Stimulated activated CD4-positive, alpha-beta T cell treated with anti-CD3 and anti-CD28 coated beads, Interleukin-1b, Interleukin-23, amount 100 ng/mL, for 24 hours (primary cell): ENCODE results near the gene KCNK7.

Source experiments
- DNase-seq, 4 experiments: peaks; one replicate each; pipeline ENCODE4 v3.0.0-alpha.2; 2020; ENCODE audit warnings: low read depth in 4 of 4, low spot score in 1 of 4

The KCNK7 gene

DNA sequence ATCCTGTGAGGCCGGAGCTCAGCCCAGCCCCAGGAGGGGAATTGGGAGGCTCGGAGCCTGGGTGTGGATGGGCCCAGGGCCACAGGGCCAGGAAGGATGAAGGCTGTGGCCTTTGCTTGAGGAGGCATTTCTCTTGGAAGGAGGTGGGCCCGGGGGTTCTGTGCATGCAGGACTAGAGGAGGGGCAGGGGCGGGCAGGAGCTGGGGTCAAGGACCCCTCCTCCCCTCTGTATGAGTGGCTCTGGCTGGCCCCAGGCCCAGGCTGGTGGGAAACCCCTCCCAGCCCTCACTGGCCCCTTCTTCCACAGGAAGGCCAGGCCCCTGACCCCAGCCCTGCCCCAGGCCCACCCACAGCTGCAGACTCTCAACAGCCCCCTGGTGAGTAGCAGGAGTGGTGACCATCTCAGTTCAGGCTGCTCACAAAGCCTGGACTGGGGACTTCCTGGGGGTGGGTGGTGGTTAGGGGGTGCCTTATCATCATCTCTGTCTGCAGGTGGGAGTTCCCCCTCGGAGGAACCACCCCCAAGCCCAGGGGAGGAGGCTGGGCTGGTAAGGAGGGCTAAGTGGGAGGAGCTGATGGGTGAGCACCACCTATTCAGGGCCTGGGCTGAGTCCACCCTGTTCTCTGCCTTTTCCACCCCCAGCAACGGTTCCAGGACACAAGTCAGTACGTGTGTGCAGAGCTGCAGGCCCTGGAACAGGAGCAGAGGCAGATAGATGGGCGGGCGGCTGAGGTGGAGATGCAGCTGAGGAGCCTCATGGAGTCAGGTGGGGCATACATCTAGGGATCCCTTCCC is 6.0 kb downstream of the KCNK7 start:
- DNase-seq = no peak

DNA sequence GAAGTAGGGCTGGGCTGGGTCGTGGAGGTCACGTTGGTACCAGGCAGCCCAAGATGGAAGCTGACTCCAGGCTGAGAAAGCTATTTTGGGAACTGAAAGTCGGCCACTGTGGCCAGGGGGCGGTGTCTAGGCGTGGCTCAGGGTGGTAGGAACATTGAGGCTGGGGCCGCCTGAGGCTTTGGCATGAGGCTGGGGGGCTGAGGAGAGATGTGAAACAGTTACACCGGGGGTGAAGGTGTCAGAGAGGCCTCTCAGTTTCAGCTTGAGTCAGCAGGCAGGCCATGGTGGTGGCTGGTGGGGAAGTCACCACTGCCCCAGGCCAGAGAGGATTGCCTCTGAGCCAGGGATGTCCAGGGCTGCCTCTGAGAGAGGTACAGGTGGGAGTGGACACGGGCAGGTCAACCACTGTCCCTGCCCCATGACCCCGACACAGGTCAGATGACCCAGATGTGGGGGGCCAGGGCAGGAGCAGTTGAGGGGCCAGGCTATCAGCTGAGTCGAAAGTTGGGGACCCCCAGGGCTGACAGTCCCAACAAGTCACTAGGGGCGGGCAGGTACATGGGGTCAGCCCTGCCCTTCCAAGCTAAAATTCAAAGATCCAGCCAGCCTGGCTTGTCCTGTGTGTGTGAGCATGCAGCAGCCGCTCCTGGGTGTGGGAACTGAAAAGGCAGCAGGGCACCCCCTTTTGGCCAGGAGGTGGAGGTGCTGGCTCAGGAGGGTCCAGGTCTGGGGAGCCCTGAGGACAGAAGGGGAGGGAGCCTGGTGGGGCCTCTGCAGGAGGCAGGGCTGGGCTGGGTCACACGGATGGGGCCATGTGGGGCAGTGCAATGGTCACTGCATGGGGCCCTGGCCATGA is 7.2 kb downstream of the KCNK7 start:
- peak in 3 of 4 experiments; percentile 46 to 72 (median 60) for DNase-seq

DNA sequence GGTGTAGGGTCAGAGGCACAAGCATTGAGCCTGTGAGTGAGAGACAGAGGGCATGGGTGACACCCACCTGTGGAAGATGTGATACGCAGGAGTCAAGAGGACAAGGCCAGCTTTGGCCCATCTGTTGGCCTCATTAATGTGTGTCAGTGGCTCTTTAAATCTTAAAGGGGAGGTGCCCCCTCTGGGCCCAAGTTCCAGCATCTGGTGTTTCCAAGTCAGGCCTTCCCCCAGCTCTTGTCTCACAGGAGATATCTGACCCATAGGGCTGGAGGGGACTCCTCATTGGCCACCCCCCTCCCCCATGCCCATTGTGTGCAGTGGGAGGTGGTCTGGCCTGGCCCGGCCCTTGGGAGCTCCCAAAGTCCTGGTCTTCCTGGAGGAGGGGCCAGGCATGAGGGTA is 8.9 kb downstream of the KCNK7 start:
- no peak for DNase-seq

DNA sequence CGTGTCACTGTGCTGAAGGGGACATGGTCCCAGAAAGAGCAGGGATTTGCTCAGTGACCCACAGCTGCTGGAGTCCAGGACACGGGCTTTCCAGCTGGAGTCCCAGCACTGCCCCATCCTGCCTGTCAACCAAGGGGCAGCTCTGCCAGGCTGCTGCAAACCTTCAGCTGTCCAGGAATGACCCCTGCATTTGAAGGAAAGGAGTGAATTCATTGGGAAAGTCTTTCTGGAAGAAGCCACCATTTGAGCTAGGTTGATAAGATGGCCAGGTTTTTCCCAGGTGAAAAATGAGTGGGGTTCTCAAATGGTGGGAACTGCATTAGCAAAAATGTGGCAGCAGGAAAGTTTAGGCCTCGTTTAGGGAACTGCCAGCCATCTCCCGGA is 9.4 kb downstream of the KCNK7 start:
- DNase-seq = no peak

DNA sequence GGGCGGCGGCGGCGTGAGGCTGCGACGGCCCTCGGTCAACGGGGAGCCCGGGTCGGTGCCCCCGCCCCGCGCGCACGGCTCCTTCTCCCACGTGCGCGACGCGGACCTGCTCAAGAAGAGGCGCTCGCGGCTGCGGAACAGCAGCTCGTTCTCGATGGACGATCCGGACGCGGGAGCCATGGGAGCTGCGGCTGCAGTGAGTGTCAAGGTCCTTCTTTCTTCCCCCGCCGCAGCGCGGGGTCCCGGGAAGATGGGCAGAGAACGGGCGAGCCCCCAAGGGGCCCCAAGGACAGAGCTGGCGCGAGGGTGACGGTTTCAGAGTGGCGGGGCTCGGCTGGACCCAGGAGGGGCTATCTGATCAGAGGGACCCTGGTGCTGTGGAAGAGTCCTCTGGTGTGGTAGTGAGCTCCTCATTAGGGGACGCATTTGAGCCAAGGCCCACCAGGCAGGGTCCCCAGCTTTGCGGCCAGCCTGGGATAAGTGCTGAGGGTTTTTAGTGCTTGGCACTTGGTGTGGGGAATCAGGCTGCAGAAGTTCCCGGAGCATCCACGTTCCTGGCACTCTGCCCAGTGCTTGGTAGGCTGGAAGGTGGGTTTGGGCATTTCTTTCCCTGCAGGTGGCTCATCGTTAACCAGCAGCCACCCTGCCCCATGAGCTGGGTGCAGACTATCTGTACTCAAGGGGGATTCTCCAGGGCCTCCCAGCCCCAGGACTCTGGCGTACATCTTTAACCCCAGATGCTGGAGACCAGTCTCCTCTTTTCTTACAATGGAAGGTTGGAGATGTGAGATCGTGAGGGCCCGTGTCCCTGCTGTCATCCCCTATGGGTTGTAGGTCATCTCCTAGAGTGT is 10.0 kb downstream of the KCNK7 start:
- no peak for DNase-seq

DNA sequence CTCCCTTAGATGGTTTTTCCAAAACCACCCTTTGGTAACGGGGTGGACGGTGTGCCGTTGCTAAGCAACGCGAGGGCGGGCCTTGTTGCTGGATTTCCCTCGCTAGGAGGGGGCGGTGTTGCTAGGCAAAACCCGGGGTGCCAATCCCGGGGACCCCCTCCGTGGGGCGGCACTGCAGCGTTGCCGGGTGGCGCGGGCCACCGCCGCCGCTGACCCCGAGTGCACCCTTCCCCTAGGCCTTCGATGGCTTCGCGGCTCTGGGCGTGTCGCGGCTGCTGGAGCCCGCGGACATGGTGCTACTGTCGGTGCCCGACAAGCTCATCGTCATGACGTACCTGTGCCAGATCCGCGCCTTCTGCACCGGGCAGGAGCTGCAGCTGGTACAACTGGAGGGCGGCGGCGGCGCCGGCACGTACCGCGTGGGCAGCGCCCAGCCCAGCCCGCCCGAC is 10.9 kb downstream of the KCNK7 start:
- DNase-seq = no peak

DNA sequence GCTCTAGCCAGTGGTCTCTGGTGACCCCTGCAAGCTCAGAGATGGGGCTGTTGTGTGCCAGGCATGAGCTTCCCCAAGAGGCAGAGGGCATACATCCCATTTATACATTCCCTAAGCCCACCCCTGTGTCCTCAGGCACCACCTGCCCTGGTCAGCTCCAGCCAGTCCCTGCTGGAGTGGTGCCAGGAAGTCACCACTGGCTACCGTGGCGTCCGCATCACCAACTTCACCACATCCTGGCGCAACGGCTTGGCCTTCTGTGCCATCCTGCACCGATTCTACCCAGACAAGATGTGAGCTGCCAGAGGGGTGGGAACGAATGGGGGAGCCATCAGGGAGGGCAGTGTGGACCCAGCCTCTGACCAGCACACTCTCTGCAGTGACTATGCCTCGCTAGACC is 11.5 kb downstream of the KCNK7 start:
- no peak for DNase-seq

DNA sequence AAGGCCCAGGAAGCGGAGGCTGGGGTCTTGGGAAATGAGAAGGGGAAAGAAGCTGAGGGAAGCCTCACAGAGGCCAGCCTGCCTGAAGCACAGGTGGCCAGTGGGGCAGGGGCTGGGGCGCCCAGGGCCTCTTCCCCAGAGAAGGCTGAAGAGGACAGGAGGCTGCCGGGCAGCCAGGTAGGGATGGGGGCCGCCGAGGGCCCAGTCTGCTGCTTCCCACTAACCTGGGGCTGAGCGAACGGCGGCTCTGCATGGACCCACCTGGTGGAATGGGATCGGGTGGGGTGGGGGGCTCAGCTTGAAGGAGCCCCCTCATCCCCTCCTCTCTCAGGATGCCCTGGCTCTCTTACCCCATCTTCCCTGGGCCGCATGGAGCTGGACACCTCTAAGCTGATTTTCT is 12.0 kb downstream of the KCNK7 start:
- DNase-seq = no peak

DNA sequence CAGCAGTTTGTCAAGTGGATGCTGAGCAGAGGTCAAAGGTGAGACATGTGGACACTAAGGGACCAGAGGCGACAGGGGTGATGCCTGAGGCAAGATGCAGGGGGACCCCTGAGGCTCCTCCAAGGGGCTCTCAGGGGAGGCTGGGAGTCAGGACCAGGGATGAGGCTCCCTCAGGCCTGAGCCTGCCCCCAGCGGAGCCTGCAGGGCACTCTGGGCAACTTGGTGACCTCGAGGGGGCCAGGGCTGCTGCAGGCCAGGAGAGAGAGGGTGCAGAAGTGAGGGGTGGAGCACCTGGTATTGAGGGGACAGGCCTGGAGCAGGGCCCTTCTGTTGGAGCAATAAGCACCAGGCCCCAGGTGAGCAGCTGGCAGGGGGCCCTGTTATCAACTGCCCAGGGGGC is 13.7 kb downstream of the KCNK7 start:
- DNase-seq = no peak

DNA sequence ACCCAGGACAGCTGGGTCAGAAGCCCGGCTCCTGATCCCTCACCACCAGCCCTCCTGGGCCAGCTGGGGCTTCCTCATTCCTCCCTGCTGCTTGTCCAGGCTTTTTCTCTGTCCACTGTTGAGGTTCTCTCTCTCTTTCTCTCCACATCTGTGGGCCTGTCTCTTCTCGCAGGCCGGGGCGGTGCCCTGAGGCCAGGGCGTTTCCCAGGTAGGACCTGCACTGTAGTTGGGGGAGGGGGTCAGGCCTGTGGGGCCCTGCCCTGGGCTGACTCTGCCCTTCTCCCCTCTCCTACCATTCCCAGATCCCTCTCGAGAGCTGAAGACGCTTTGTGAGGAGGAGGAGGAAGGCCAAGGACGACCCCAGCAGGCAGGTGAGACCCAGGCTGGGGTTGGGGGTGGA is 14.8 kb downstream of the KCNK7 start:
- no peak for DNase-seq

DNA sequence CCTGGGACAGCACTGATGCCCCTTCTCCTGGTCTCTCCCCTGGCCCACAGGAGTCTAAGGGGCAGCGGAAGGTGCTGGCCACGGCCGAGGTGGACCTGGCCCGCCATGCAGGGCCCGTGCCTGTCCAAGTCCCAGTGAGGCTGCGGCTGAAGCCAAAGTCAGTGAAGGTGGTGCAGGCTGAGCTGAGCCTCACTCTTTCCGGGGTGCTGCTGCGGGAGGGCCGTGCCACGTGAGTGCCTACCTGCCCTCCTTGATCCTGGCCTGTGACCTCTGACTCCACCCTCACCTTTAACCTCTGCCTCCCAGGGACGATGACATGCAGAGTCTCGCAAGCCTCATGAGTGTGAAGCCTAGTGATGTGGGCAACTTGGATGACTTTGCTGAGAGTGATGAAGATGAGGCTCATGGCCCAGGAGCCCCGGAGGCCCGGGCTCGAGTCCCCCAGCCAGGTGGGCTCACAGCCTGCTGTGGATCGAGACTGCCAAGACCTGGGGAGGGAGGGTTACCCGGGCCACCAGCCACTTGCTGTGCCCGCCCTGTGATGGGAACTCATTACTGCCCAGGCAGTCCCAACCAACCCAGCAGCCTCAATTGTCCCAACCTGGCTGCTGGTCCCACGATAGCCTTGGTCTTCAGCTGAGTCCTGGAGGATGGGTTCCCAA is 15.4 kb downstream of the KCNK7 start:
- DNase-seq = no peak

DNA sequence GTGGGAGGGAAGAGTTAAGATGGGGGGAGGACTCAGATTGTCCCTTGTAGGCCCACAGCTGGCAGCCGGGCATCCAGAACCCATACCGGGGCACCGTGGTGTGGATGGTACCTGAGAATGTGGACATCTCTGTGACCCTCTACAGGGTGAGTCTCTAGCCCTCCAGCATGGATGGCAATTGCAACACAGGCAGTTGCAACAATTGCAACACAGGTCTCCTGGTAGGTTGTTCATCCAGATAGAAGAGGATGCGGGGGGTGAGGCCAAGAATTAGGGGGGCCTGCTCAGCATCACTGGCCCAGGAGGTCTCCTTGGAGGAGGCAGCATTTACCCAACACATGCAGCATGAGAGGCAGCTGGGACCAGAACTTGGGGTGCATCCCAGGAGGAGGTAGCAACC is 16.3 kb downstream of the KCNK7 start:
- no peak for DNase-seq

DNA sequence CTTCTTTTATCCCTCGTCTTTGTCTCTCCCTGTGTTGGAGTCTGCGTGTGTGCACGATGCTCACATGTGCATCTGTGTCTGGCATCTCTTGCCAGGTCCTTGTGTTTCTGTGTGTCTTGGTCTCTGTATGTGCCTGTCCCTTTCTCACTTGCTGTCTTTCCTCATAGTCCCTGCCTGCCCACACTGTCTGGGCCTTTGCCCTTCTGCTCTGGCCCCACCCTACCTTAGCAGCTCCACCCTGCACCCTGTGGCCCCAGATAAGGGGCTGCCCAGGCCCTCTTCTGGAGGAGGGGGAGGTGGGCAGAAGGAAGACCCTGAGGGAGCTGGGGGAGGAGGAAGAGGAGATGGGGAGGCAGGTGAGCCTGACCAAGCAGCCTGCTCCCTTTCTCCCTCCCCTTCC is 16.9 kb downstream of the KCNK7 start:
- DNase-seq = no peak

DNA sequence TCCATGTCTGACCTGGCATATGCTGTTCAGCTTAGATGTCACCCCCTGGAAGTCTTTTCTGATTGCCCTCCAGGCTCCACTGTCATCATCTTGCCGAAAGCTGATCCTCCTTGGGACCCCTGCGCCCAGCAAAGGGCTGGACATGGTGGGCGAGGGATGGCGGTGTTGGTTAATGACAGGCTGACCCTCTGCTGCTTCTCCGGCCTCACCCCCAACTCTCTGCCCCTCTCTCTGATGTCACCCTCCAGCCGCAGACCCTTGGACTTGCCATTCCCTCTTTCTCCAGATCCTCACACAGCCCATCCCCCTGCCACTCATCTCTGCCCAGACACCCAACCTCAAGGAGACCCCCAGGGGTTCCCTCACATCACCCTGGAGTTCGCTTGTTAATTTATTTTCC is 17.5 kb downstream of the KCNK7 start:
- DNase-seq = no peak

DNA sequence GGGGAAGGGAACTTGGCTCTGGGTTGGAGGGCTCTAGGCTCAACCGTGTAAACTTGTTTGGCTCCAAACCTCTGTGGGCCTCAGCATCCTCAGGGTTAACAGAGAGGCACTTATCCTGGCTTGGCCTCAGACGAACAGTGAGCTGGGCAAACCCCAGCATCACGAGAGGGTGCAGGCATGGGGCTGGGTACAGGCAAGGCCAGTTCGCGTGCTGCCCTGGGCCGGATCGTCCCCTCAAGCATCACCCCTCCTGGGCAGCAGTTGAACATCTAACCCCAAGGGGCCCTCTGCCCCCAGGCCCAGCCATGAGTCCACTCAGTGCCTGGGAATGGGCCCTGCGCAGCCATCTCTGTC is 17.9 kb downstream of the KCNK7 start:
- DNase-seq = no peak

DNA sequence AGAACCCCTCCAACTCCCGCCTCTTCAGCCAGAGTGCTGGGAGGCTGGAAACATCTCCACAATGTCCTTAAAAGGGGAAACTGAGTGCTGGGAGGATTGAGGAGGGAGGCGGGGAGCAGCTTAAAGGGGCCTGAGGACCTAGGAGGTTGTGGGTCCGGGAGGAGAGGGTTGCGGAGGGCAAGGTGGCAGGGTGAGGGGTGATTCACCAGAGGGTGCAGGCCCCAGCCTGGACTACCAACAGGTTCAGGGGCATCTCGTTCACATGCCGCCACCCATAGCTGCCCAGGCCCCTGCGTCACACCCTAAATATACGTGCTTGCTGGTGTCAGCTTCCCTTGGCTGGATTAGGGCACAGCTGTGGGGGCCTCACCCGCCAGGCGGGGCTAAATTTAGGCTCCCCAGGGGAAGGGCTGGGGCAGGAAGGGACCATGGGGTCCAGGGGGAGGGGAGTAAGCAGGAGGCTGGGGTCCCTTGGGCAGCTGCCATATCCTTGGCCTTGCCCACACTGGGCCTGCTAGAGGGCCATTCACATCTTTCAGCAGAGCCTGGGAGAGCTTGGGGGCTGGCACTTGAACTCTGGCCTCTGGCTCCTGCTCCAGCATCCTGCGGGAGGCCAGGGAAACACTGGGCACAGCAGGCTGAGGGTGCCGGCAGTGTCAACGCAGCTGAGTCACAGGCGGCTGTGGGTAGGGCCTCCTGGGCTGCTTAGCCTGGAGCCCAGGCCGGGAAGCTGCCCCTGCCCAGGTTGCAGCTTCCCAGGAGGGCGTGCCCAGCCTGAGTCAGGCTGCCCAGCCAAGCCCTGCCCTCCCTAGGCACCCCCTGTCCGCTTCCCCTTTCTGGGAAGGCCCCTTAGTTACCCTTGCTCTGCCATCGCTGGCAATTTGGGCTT is 18.5 kb downstream of the KCNK7 start:
- DNase-seq = no peak

DNA sequence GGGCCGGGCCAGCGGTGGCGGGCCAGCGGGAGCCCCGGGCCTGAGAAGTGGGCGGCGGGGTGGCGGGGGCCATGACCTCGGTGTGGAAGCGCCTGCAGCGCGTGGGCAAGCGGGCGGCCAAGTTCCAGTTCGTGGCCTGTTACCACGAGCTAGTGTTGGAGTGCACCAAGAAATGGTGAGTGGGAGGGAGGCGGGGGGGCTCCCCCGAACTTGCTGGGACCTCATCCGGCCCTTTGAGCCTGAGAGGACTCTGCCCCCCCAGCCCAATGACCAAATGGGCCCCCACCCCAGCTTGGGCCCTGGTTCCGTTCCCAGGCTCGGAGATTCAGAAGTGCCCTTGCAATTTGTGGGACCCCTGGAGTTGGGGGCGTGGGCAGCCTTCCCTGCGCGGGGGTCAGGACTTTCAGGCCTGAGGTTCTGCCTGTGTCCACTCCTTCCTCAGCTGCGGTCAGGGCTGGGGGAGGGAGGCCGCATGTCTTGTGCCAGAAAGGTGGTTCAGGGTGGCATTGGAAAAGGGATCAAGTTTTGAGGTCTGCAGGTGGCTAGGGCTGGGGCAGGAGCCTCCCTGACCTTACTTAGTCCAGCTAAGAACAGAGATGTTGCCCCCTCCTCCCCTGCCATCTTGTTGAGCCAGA is 19.3 kb downstream of the KCNK7 start:
- DNase-seq = no peak

DNA sequence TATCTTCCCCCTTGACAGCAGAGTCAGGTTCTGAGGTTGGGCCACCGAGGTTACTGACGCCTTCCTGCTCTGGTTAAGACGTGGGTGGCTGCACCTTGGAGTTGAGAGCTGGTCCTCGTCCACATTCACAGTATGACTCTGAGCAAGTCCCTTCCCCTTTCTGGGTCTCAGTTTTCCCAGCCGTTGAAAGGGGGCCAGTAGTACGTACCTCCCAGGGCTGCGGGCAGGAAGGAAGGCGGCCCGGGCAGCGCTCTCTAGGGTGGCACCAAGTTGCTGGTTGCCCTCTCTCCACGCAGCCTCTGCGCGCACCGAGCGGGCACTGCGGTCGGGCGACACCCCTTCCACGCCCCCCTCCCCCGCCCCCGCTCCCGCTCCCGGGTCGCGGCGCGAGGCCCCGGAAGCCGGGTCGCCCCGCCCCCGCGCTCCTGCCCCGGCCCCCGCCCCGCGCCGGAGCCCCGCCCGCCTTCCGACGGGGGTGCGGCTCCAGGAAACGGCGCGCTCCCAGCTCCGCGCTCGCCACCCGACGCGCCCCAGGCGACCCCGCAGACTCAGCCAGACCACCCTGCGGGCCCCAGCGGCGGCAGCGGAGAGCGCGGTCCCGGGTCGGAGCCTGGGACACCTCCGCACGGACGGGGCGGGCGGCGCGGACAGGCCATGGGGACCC is 19.9 kb downstream of the KCNK7 start, which contains the start of gene EHBP1L1:
Gene EHBP1L1 (plus strand): TSS at position 486 of the 664 bp plus-strand sequence. CDS start 250 bp downstream, outside the sequence.
- DNase-seq = peak in 3 of 4 experiments; percentile 43 to 73 (median 49)
